Ectodermal cell (in vitro differentiated cells): ENCODE data around the gene PHF12.
"Not testable (repeated sequence)": the region's sequence is repeated elsewhere in the genome, so short reads cannot be mapped to it uniquely, and the experiment has no call there.

Experiments
- H3K27ac ChIP-seq: 2 replicates; pipeline ENCODE4 v1.7.0; 2013; ENCODE audit warnings: mild to moderate bottlenecking, low read depth, low read length; ENCODE audit not compliant: insufficient read depth, poor library complexity, severe bottlenecking
- H3K27me3 ChIP-seq: 2 replicates; pipeline ENCODE4 v1.7.0; 2013; ENCODE audit warnings: mild to moderate bottlenecking, low read length; ENCODE audit not compliant: insufficient read depth, control insufficient read depth, poor library complexity, severe bottlenecking
- H3K36me3 ChIP-seq: one replicate; pipeline ENCODE4 v1.7.0; 2013; ENCODE audit warnings: low read length; ENCODE audit not compliant: control insufficient read depth, insufficient read depth
- H3K4me1 ChIP-seq: one replicate; pipeline ENCODE4 v1.7.0; 2013; ENCODE audit warnings: low read length; ENCODE audit not compliant: control insufficient read depth, insufficient read depth
- H3K4me3 ChIP-seq: 2 replicates; pipeline ENCODE4 v1.7.0; 2013; ENCODE audit warnings: low read depth, low read length, control low read depth; ENCODE audit not compliant: insufficient read depth
- H3K9me3 ChIP-seq: 2 replicates; pipeline ENCODE4 v1.7.0; 2013; ENCODE audit warnings: mild to moderate bottlenecking, low read length, moderate library complexity; ENCODE audit not compliant: control insufficient read depth
- WGBS, 2 experiments: methylation state at CpG; one replicate each; pipeline ENCODE4 v1.1.7; 2013; ENCODE audit warnings: missing lambda C conversion rate in 2 of 2; 5-methylcytosine and 5-hydroxymethylcytosine counted together

Gene PHF12

GRCh38 chr17:28934508-28934907, 16.8 kb downstream of the PHF12 start:
- 93 to 95% methylated on average over 8 of the region's 8 CpGs for WGBS, 2 experiments
- not testable (repeated sequence) for H3K36me3 ChIP-seq, H3K27ac ChIP-seq

GRCh38 chr17:28929787-28930186, 21.5 kb downstream of the PHF12 start:
- Histone ChIP-seq H3K9me3 (no peaks in the 10 kb centered on the region), H3K27me3 (no peaks in the 10 kb centered on the region), H3K4me1 (no peaks in the 10 kb centered on the region), H3K4me3 (no peak overlapping the region), H3K36me3 (peaks cover 5% of the 10 kb centered on the region), H3K27ac (no peak overlapping the region)
- WGBS, 2 experiments: 95 to 96% methylated on average over 2 of the region's 2 CpGs

More at GRCh38 chr17:28934508-28934907, 16.8 kb downstream of the PHF12 start:
- peaks cover 32% of the 10 kb centered on the region for H3K4me1 ChIP-seq
- not testable (repeated sequence) for H3K27me3 ChIP-seq, H3K4me3 ChIP-seq, H3K9me3 ChIP-seq

GRCh38 chr17:28928061-28928460, 23.3 kb downstream of the PHF12 start:
- H3K27me3 ChIP-seq: no peaks in the 10 kb centered on the region
- H3K4me1 ChIP-seq: no peaks in the 10 kb centered on the region
- H3K9me3 ChIP-seq: no peaks in the 10 kb centered on the region
- H3K27ac ChIP-seq: no peak overlapping the region
- H3K36me3 ChIP-seq: peaks cover 13% of the 10 kb centered on the region
- 94 to 99% methylated on average over 2 of the region's 2 CpGs for WGBS, 2 experiments
- H3K4me3 ChIP-seq: no peak overlapping the region

- H3K4me3 ChIP-seq: no peak overlapping the region
- H3K36me3 ChIP-seq: peaks cover 22% of the 10 kb centered on the region
- H3K9me3 ChIP-seq: no peaks in the 10 kb centered on the region
- WGBS, 2 experiments: 93 to 96% methylated on average over 4 of the region's 4 CpGs
- H3K4me1 ChIP-seq: no peaks in the 10 kb centered on the region
- no peaks in the 10 kb centered on the region for H3K27me3 ChIP-seq
- no peak overlapping the region for H3K27ac ChIP-seq
Observed at GRCh38 chr17:28926786-28927185, 24.5 kb downstream of the PHF12 start.

- Histone ChIP-seq H3K4me1 (no peaks in the 10 kb centered on the region), H3K9me3 (no peaks in the 10 kb centered on the region), H3K27ac (no peak overlapping the region)
Observed at GRCh38 chr17:28926366-28926765, 25.0 kb downstream of the PHF12 start.

GRCh38 chr17:28925912-28926365, 25.4 kb downstream of the PHF12 start:
- Histone ChIP-seq H3K9me3 (no peaks in the 10 kb centered on the region), H3K27me3 (no peaks in the 10 kb centered on the region), H3K36me3 (peaks cover 30% of the 10 kb centered on the region), H3K4me1 (no peaks in the 10 kb centered on the region), H3K4me3 (no peak overlapping the region), H3K27ac (no peak overlapping the region)
- WGBS, 2 experiments: 92 to 96% methylated on average over 2 of the region's 2 CpGs

More at GRCh38 chr17:28926366-28926765, 25.0 kb downstream of the PHF12 start:
- Histone ChIP-seq H3K4me3 (no peak overlapping the region), H3K27me3 (no peaks in the 10 kb centered on the region), H3K36me3 (peaks cover 26% of the 10 kb centered on the region)
- 94 to 98% methylated on average over 2 of the region's 2 CpGs for WGBS, 2 experiments

- H3K36me3 ChIP-seq: peaks cover 75% of the 10 kb centered on the region
Observed at GRCh38 chr17:28920201-28920600, 31.1 kb downstream of the PHF12 start.

GRCh38 chr17:28918295-28918694, 33.0 kb downstream of the PHF12 start:
- WGBS, 2 experiments: 91 to 95% methylated on average over 2 of the region's 2 CpGs
- H3K4me3 ChIP-seq: no peak overlapping the region
- no peaks in the 10 kb centered on the region for H3K4me1 ChIP-seq
- H3K27ac ChIP-seq: no peak overlapping the region
- H3K9me3 ChIP-seq: no peaks in the 10 kb centered on the region
- H3K27me3 ChIP-seq: no peaks in the 10 kb centered on the region
- peaks cover 75% of the 10 kb centered on the region for H3K36me3 ChIP-seq

More at GRCh38 chr17:28920201-28920600, 31.1 kb downstream of the PHF12 start:
- Histone ChIP-seq H3K9me3 (no peaks in the 10 kb centered on the region), H3K27ac (no peak overlapping the region), H3K27me3 (no peaks in the 10 kb centered on the region), H3K4me3 (no peak overlapping the region), H3K4me1 (no peaks in the 10 kb centered on the region)

- Histone ChIP-seq H3K36me3 (peaks cover 80% of the 10 kb centered on the region), H3K4me1 (no peaks in the 10 kb centered on the region), H3K27me3 (no peaks in the 10 kb centered on the region), H3K9me3 (no peaks in the 10 kb centered on the region), H3K4me3 (no peak overlapping the region), H3K27ac (no peak overlapping the region)
- WGBS, 2 experiments: 95 to 96% methylated on average over 5 of the region's 5 CpGs
Observed at GRCh38 chr17:28917465-28917864, 33.9 kb downstream of the PHF12 start.

- Histone ChIP-seq H3K9me3 (no peaks in the 10 kb centered on the region), H3K27me3 (no peaks in the 10 kb centered on the region), H3K27ac (no peak overlapping the region), H3K36me3 (peaks cover 81% of the 10 kb centered on the region), H3K4me1 (no peaks in the 10 kb centered on the region), H3K4me3 (no peak overlapping the region)
- WGBS, 2 experiments: 95 to 97% methylated on average over 12 of the region's 12 CpGs
Observed at GRCh38 chr17:28917029-28917428, 34.3 kb downstream of the PHF12 start.
